HG02610 (cell line): ENCODE results near the gene RTN4R.
"Not testable (repeated sequence)": the region's sequence is repeated elsewhere in the genome, so short reads cannot be mapped to it uniquely, and the experiment has no call there.

Source experiments
- ATAC-seq: cut with Tn5 transposase; IDR thresholded peaks from one replicate; pipeline ENCODE4 v1.9.1; 2021; ENCODE audit warnings: mild to moderate bottlenecking, moderate library complexity; ENCODE audit not compliant: unreplicated experiment

The RTN4R gene

GRCh38 chr22:20289182-20290044, 21.3 kb upstream of the RTN4R start:
- ATAC-seq = not testable (repeated sequence)

- ATAC-seq = not testable (repeated sequence)
Measured at GRCh38 chr22:20286784-20287423, 18.8 kb upstream of the RTN4R start.

GRCh38 chr22:20286312-20286660, 18.2 kb upstream of the RTN4R start:
- not testable (repeated sequence) for ATAC-seq

- ATAC-seq = not testable (repeated sequence)
Measured at GRCh38 chr22:20285473-20286311, 17.6 kb upstream of the RTN4R start.

GRCh38 chr22:20284471-20285086, 16.5 kb upstream of the RTN4R start:
- no peak for ATAC-seq

GRCh38 chr22:20283674-20284066, 15.6 kb upstream of the RTN4R start:
- ATAC-seq = no peak

GRCh38 chr22:20282901-20283673, 15.0 kb upstream of the RTN4R start:
- ATAC-seq = no peak

- ATAC-seq = no peak
Measured at GRCh38 chr22:20281891-20282290, 13.8 kb upstream of the RTN4R start.

- ATAC-seq = not testable (repeated sequence)
Measured at GRCh38 chr22:20281473-20281872, 13.4 kb upstream of the RTN4R start.

- no peak for ATAC-seq
Measured at GRCh38 chr22:20280866-20281265, 12.7 kb upstream of the RTN4R start.

GRCh38 chr22:20280163-20280562, 12.0 kb upstream of the RTN4R start:
- not testable (repeated sequence) for ATAC-seq

GRCh38 chr22:20279662-20280134, 11.6 kb upstream of the RTN4R start:
- no peak for ATAC-seq

GRCh38 chr22:20278726-20279490, 10.8 kb upstream of the RTN4R start:
- not testable (repeated sequence) for ATAC-seq

- not testable (repeated sequence) for ATAC-seq
Measured at GRCh38 chr22:20277936-20278635, 10.0 kb upstream of the RTN4R start.

- ATAC-seq = no peak
Measured at GRCh38 chr22:20276468-20276867, 8.3 kb upstream of the RTN4R start.

- ATAC-seq = no peak
Measured at GRCh38 chr22:20275836-20276235, 7.7 kb upstream of the RTN4R start.

- ATAC-seq = not testable (repeated sequence)
Measured at GRCh38 chr22:20275325-20275724, 7.2 kb upstream of the RTN4R start.

- not testable (repeated sequence) for ATAC-seq
Measured at GRCh38 chr22:20274374-20274773, 6.3 kb upstream of the RTN4R start.

GRCh38 chr22:20273758-20274181, 5.7 kb upstream of the RTN4R start:
- ATAC-seq = no peak
